BE2C (cell line): ENCODE results near the gene MAP6D1.

ENCODE experiments used
- DNase-seq: peaks from one replicate; pipeline ENCODE4 v3.0.0-alpha.2; 2020
- H3K27me3 ChIP-seq: fragments of 250-450 bp; sonication (Bioruptor Pico); 2 replicates; pipeline ENCODE4 v1.5.1; 2020; ENCODE audit warnings: mild to moderate bottlenecking
- H3K36me3 ChIP-seq: fragments of 250-450 bp; sonication (Bioruptor Pico); 2 replicates; pipeline ENCODE4 v1.5.1; 2020; ENCODE audit warnings: mild to moderate bottlenecking
- H3K4me1 ChIP-seq: fragments of 250-450 bp; sonication (Bioruptor Pico); 2 replicates; pipeline ENCODE4 v1.5.1; 2020
- H3K4me3 ChIP-seq: 2 replicates; pipeline ENCODE4 v1.5.1; 2011; ENCODE audit warnings: low read depth, low read length
- H3K9me3 ChIP-seq: fragments of 250-450 bp; sonication (Bioruptor Pico); 2 replicates; pipeline ENCODE4 v1.5.1; 2020
- CTCF ChIP-seq: IDR thresholded peaks from 2 replicates; pipeline ENCODE4 v1.5.1; 2012; ENCODE audit warnings: mild to moderate bottlenecking, low read depth, low read length

Gene MAP6D1

GRCh38 chr3:183800243-183800863 is 25.0 kb downstream of the MAP6D1 start:
- H3K4me1 ChIP-seq, result no peaks in the 10 kb centered on the region
- no peak for DNase-seq
- H3K36me3 ChIP-seq, result peaks cover 86% of the 10 kb centered on the region
- H3K4me3 ChIP-seq, result no peak overlapping the region
- H3K27me3 ChIP-seq, result no peaks in the 10 kb centered on the region
- H3K9me3 ChIP-seq, result no peaks in the 10 kb centered on the region
- no peak for TF ChIP-seq CTCF

GRCh38 chr3:183799461-183799860 is 25.9 kb downstream of the MAP6D1 start:
- no peak for DNase-seq
- H3K4me1 ChIP-seq, result no peaks in the 10 kb centered on the region
- no peak overlapping the region for H3K4me3 ChIP-seq
- H3K27me3 ChIP-seq, result no peaks in the 10 kb centered on the region
- H3K36me3 ChIP-seq, result peaks cover 83% of the 10 kb centered on the region
- no peak for TF ChIP-seq CTCF
- no peaks in the 10 kb centered on the region for H3K9me3 ChIP-seq

GRCh38 chr3:183797996-183798395 is 27.4 kb downstream of the MAP6D1 start:
- Histone ChIP-seq H3K27me3 (no peaks in the 10 kb centered on the region), H3K9me3 (no peaks in the 10 kb centered on the region), H3K36me3 (peaks cover 83% of the 10 kb centered on the region), H3K4me1 (no peaks in the 10 kb centered on the region), H3K4me3 (no peak overlapping the region)
- no peak for DNase-seq
- no peak for TF ChIP-seq CTCF

- H3K4me3 ChIP-seq, result no peak overlapping the region
- no peak for TF ChIP-seq CTCF
- no peaks in the 10 kb centered on the region for H3K4me1 ChIP-seq
- H3K36me3 ChIP-seq, result peaks cover 82% of the 10 kb centered on the region
- no peaks in the 10 kb centered on the region for H3K27me3 ChIP-seq
- DNase-seq, result no peak
- no peaks in the 10 kb centered on the region for H3K9me3 ChIP-seq
Measured at GRCh38 chr3:183796372-183796771, 29.0 kb downstream of the MAP6D1 start.

- Histone ChIP-seq H3K4me1 (no peaks in the 10 kb centered on the region), H3K9me3 (no peaks in the 10 kb centered on the region), H3K27me3 (no peaks in the 10 kb centered on the region), H3K36me3 (peaks cover 80% of the 10 kb centered on the region), H3K4me3 (no peak overlapping the region)
- no peak for TF ChIP-seq CTCF
- DNase-seq, result no peak
Measured at GRCh38 chr3:183794452-183794851, 30.9 kb downstream of the MAP6D1 start.

GRCh38 chr3:183792976-183793375 is 32.4 kb downstream of the MAP6D1 start:
- Histone ChIP-seq H3K27me3 (no peaks in the 10 kb centered on the region), H3K36me3 (peaks cover 77% of the 10 kb centered on the region), H3K4me3 (no peak overlapping the region), H3K9me3 (no peaks in the 10 kb centered on the region), H3K4me1 (no peaks in the 10 kb centered on the region)
- no peak for TF ChIP-seq CTCF
- DNase-seq, result no peak
